NK-92 treated with Interleukin-12 subunit alpha and Interleukin-12 subunit beta, amount 100 ng/mL, for 24 hours (cell line): ENCODE results near the gene NAA16.

Source experiments
- DNase-seq: peaks from one replicate; lab custom pipeline; 2025; lab: John Stamatoyannopoulos, UW

The NAA16 gene

GRCh38 chr13:41304551-41304950, 6.5 kb upstream of the NAA16 start:
- DNase-seq = no peak

- DNase-seq = no peak
These were observed 4.6 kb upstream of the NAA16 start for GRCh38 chr13:41306271-41307145.

- DNase-seq = no peak
These were observed 3.0 kb upstream of the NAA16 start for GRCh38 chr13:41307884-41308640.

GRCh38 chr13:41311406-41312175, 524 bp downstream of the NAA16 start:
- peak; percentile 64 for DNase-seq

- no peak for DNase-seq
These were observed 1.1 kb downstream of the NAA16 start for GRCh38 chr13:41312176-41312500.

GRCh38 chr13:41313117-41313516, 2.0 kb downstream of the NAA16 start:
- DNase-seq = no peak

- no peak for DNase-seq
These were observed 2.7 kb downstream of the NAA16 start for GRCh38 chr13:41313659-41314197.

- DNase-seq = no peak
These were observed 4.5 kb downstream of the NAA16 start for GRCh38 chr13:41315443-41316047.

- no peak for DNase-seq
These were observed 6.2 kb downstream of the NAA16 start for GRCh38 chr13:41317243-41317642.

- no peak for DNase-seq
These were observed 14.7 kb downstream of the NAA16 start for GRCh38 chr13:41325752-41326151.

- no peak for DNase-seq
These were observed 15.6 kb downstream of the NAA16 start for GRCh38 chr13:41326661-41327060.

- DNase-seq = no peak
These were observed 17.1 kb downstream of the NAA16 start for GRCh38 chr13:41327994-41328790.

- DNase-seq = no peak
These were observed 21.8 kb downstream of the NAA16 start for GRCh38 chr13:41332829-41333228.

GRCh38 chr13:41334810-41335209, 23.7 kb downstream of the NAA16 start:
- no peak for DNase-seq

GRCh38 chr13:41344358-41344757, 33.3 kb downstream of the NAA16 start:
- no peak for DNase-seq

- no peak for DNase-seq
These were observed 34.3 kb downstream of the NAA16 start for GRCh38 chr13:41345165-41345913.

- no peak for DNase-seq
These were observed 35.0 kb downstream of the NAA16 start for GRCh38 chr13:41345914-41346589.

GRCh38 chr13:41352935-41353840, 42.1 kb downstream of the NAA16 start:
- DNase-seq = no peak

GRCh38 chr13:41354416-41354815, 43.3 kb downstream of the NAA16 start:
- no peak for DNase-seq
